K562 treated with DMSO at 1 percent for 12 hours (cell line): ENCODE data around the gene TMA16. TPM values are rescaled to one million over a fixed set of nuclear protein-coding genes. Genes with fewer than 3 reads are reported as not detected.

ENCODE experiments used
- total RNA-seq: library from RNA; unstranded; fragments of 300-600 nt; gene quantifications from 2 replicates; pipeline ENCODE4 v1.2.3, GENCODE V29; 2022; ENCODE audit not compliant: insufficient read depth

The TMA16 gene
- 14.0 and 23.5 TPM in 2 replicates for total RNA-seq

DNA sequence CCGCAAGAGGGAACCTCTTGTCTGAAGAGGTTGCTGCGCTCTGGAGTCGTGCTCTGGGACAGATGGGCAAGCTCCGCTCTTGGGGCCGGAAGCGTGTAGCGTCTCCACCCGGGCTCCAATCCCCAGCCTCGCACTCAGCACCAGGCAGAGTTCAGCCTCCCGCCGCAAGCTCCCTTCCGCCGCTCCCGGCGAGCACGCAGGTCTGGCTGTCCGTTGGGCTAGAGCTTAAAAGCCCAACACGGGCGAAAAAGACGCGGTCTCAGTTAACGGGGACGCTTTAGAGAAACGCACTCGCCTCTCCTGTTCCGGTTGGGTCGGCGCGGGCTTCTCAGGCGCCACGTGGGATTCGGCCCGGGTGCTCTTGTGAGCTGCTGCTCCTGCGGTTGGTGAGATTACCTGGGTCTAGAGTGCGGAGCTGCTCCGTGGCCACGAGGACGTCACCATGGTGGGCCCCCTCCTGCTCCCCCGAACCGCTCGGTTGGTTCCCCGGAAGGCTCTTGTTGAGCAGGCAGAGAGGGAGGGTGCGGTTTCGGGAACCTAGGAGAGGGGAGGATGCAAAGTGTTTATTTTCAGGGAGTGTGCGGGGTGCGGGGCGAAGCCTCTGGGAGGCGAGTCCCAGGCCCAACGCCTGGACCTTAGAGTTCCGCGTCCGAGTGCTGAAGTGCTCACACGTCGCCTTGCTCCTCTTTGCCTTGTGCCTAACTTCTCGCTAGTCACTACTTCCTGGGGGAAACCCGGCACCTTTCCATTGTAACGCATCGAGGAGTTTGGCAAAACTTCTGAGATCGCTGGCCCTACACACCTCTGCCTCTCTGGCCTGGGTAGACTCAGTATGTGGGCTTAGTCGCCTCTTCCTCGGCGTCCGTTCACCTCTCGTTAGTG lies at the start of gene TMA16:
TMA16 (plus strand) TSS at position 331 of the 882 bp plus-strand sequence; CDS start at position 443, 112 bp downstream.

DNA sequence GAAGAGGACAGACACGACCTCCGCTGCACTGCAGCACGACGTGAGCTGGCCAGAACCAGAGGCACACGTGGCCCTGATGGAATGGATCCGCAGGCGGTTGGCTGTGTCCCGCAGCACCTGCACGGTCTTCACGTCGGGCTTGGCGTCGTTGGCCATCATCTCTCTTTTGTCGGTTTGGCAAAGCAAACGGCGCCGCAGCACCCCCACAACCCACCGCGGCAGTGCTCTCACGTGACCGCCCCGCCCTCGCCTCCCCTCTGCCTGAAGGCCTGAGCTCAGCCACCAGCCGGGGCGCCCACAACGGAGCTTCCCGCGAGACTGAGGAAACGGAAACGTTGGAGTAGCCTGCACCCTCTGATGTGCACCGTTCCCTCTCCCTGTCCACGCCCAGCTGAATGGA lies 20.9 kb upstream of the TMA16 start, which contains the start of gene TKTL2:
TKTL2 (minus strand) TSS at position 179 of the 400 bp plus-strand sequence; CDS start at position 159, 20 bp downstream.

Other genes starting within 250 kb of the TMA16 start
- gene NPY1R, start 162.1 kb upstream of the TMA16 start, total RNA-seq, result not detected in 2 replicates
- gene NPY5R, start 150.8 kb upstream of the TMA16 start, total RNA-seq, result not detected in 2 replicates
- 0.38 TPM in 1 of 2 replicates, not detected in the other for gene TKTL2, start 20.9 kb upstream of the TMA16 start, total RNA-seq